HL-60/S4 (cell line): ENCODE results near the gene PRKAG1.

ENCODE experiments used
- in situ Hi-C: fragments of 300-500 bp; cut with MboI; formaldehyde crosslinking; loops from 2 replicates; pipeline ENCODE4 v1.14.3; 2022; ENCODE audit warnings: low sequenced_read_pairs

Gene PRKAG1

DNA sequence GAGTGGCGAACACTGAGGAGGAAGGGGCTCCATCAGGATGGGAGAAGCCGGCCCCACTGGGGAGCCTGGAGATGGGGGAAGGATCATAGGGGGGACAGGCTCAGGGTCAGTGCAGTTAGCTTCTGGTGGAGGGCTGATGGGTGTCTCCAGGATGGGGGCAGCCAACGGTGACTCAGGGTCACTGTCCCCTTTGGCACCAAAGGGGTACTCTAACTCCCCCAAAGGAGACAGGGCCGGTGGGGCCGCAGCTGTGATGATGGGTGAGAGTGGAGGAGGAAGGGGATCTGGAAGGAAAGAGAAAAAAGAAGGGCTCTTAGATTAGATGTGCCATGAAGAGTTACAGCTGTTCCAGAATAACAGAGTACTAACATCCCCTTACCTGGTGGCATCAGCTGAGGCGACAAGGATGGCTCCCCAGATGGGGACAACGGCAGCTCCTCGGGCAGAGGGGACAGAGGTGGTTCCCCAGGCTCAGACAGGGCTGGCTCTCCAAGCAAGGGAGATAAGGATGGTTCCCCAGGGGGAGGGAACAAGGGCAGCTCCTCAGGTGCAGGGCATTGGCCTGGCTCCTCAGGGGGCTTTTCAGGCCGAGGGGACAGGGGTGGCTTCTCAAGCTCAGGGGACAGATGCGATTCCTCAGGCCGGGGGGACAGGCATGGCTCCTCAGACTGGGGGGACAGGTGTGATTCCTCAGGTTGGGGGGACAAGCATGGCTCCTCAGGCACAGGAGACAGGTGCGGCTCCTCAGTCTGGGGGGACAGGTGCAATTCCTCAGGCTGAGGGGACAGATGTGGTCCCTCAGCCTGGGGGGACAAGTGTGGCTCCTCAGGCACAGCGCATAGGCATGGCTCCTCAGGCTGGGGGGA lies 32.2 kb upstream of the PRKAG1 start:
- in situ Hi-C loops: no loop called here

DNA sequence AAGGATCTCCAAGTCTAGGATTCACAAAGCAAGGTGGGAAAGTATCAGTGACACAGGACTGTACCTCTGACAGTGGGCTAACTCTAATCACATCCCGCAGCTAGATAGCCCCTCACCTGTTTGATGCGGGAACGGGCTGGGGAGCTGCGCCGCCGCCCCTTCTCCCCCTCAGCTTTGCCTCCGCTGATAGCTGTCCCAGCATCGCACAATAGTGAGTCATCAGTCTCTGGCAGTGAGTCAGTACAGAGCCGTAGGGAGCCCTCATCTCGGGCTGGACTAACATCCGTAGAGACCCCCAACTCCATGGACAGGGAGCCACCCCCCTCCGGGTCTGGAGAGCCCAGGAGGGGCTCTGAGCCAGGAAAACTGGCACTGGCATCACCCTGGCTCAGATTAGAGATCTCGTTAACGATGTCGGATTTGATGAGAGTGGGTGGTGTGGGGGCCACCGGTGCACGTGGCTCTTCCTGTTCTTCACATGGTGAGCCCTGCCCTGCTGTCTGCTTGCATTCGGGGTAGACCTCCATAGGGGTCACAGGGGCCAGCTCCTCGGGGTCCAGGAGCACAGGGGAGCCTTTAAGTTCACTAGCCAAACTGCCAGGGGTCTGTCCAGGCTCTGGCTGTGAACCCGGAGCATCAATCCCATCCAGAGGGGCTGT lies 31.1 kb upstream of the PRKAG1 start:
- in situ Hi-C loops: no loop called here

DNA sequence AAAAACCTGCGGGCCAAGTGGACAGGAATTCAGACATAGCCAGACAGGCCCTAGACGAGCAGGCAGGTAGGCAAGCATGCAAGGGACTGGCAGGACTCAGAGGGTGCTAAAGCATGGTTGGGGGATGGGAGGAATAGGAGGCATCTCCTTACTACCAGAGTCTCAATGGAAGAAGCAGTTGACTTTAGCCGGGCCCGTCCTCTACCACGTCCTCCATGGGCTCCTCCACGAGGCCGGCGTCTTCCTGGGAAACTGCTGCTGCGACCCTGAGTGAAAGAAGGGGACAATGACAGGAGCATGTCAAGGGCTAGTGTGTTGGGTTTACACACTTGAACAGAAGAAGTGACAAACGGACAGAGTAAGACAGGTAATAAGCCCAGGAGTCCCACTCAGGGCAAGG lies 30.4 kb upstream of the PRKAG1 start:
- in situ Hi-C loops: no loop called here

DNA sequence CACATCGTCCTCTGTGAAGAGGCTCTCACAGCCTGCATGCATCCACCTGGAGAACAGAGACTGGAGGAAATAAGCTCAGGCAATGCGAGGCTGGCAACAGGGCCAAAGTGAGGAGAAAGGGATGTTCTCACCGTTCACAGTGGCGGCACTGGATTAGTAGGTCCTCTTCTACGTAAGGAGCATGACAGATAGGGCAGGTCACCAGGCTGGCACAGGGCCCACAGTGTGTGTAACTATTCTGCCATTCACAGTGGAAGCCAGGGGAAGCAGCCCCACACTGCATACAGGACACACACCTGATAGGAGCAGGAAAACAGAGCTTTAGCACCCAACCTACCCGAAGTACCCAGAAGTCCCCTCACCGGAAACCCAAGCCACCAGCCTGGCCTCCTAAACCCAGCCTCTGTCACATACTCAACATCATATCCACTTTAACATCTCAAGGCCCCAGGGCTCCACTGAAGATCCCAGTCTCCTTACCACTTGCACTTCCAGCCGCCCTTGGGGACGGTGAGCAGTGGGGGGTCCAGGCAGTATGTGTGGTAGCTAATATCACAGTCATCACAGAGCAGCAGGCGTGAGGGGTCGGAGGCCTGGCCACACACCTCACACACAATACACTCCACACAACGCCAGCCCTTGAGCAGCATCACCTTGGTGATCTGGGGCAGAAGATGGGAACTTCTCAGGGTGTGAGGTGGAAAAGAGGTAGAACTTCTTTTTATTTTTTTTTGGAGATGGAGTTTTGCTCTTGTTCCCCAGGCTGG lies 27.7 kb upstream of the PRKAG1 start:
- in situ Hi-C loops: no loop called here

DNA sequence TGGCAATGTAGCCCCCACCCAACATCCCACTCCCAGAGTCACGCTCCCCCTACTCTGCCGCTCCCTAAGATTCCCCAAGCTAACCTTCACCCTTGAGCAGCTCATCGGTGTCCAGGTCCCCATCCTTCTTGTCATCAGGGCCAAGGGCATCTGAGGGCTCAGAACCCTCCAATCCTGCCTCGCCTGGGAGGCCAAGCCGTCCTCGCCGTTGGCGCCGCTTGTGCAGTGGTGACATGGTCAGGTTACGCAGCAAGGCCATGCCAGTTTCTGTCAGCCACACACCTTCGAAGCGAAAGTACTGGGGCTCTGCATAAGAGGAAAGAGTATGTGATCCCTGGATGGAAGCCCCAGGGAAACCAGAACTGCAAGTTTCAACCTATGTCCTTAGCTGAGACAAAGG lies 26.1 kb upstream of the PRKAG1 start:
- in situ Hi-C loops: no loop called here

DNA sequence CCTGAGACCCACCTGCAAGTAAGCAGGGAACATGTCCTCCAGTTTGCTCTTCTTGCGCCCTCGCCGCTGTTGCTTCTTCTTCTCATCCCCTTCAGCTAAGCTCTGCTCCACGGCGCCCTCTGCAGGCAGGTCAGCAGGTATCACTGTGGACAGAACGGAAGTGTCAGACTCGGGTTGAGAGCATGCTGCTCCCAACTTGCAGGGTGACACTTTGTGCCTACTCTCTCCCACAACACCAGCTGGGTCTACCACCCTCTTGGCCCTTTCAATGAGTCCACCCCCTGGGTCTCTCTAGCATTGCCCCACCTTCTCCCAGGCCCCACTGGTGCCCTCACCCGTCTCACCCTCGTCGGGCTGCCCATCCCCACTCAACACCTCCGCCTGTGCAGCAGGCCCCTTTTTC lies 25.3 kb upstream of the PRKAG1 start:
- in situ Hi-C loops: no loop called here

DNA sequence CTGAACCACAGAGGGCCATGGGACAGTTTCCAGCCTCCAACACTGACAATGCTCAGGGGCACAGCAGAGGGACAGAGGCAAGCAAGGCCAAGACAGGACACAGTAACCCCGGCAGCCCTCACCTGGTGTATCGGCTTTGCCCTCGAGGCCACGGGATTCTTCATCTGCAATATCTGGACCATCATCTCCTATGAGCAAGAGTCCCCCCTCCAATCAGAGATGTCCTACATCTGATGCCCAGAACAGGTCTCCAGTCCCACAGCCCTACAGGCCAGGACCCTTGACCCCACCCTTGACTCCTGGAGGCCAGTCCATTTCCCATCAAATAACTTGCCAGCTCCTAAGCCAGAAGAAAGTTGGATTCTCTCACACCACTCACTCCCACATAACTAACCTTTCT lies 24.7 kb upstream of the PRKAG1 start:
- in situ Hi-C loops: no loop called here

DNA sequence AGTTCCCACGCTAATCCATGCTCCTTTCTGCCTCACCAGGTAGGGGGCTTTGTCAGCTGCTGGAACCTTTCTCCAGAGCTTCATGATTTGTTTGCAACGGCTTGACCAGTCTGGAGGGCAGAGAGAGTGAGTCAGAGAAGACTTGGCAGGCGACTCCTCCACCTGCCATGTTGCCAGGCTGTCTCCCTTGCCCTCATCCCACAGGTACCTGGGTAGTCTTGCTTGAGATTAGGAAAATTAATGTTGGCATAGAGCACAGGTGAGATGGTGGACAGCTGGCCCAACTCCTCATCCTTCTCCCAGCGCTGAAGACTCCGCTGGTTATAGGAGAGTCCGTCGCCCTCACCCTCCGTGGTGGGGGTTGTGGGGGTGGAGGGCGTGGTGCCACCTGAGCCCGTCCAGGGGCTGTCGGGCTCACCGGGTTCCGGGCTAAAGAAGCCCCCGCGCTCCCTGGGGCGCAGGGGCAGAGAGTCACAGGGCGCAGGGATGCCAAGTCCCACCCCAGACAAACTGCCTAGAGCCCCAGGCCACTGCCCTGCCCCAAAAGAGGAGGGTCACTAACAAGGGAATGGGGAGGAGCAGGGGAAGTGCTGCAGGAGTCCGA lies 23.4 kb upstream of the PRKAG1 start:
- in situ Hi-C loops: no loop called here

DNA sequence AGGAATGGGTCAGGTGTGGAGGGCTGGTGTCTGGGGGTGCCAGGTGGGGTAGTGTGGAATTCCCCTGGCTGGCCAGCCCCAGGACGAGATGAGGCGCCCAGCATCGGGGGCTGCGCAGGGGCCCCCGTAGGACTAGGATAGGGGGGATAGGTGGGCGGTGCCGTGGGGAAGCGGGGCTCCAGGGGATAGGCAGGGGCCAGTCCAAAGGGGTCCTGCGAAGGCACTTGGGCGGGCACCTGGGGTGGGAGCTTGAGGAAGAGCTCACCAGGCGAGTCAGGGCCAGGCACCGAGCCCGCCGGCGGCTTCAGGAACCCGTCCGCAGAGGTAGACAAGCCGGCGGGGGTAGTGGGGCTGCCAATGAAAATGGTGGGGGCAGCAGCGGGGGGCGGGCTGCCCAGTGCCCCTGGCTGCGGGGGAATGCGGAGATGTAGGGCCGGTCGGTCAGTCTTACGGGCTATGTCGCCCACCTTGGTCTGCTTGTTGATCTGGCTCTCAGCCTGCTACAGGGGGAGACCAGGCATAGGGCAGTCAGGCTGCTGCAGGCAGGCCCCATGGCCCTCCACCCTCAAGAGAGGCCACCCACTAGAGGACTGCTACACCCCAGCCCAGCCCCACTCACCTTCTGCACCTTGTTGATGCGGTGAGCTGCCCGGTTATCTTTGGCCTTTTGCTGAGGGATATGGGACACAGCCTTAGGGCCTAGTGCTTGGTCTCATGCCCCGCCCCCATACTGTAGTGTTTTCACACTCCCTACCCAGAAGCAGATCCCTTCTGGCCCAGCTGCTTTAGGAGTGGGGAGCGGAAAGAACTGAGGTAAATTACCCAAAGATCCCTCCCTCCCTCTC lies 22.7 kb upstream of the PRKAG1 start:
- in situ Hi-C loops: no loop called here

DNA sequence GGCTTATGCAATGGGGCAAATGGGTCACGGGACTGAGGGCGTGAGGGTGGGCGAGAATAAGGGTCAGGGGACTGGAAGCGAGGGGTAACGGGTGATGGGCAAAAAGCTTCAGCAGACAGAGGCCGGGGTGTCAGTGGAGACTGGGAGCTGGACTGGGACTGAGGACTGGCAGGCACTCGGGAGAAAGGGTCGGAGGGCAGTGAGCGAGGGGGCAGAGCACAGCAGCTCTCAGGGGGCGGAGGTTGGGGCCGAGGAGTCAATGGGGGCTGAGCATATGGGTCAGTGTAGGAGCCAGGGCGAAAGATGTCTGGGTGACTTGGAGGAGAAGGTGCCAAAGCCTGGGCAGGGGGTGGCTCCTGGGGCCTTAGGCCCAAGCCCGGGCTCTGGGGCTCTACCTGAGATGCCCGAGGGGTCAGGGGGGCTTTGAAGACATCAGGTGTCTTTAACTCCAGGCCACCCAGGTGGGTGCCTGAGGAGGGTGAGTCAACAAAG lies 21.8 kb upstream of the PRKAG1 start:
- in situ Hi-C loops: no loop called here

DNA sequence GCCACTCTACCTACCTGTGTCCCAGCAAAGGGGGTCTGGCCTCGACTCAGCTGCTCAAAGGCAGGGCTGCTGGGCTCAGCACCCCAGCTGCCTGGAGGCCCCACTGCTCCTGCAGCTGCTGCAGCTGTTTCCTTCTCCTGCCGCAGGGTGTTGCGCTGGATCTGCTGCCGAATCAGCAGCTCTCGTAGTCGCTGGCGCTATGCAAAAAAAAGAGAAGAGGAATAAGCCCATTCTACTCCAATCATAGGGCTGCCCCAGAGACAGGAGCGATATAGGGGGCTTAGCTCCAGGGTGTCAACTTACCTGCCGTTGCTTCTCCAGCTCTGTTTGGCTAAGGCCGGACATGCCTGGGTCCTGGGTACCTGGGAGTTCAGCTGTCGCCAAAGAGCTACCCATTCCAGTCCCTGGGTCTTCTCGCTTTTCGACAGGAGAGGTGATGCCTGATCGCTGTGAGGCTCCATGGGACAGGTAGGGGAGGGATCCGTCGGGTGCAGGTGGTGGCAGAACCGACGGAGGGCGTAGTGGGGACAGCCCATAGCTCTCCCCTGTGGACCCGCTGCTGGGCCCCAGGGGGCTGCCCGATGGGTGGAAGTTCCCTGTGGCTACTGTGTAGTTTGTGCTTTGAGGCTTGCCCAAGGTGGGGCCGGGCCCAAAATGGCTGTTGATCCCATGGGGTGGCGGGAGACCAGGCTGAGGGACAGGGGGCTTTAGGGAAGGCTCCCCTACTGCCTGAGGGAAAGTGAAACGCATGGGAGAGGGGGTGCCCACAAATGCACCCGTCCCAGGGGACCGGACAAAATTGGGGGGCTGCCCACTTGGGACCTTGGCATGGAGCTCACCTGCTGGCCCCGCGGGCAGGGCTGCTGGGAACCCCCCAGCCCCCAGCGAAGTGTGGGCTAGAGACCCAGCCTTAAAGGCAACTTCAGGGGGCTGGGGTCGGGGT lies 21.1 kb upstream of the PRKAG1 start:
- in situ Hi-C loops: no loop called here

DNA sequence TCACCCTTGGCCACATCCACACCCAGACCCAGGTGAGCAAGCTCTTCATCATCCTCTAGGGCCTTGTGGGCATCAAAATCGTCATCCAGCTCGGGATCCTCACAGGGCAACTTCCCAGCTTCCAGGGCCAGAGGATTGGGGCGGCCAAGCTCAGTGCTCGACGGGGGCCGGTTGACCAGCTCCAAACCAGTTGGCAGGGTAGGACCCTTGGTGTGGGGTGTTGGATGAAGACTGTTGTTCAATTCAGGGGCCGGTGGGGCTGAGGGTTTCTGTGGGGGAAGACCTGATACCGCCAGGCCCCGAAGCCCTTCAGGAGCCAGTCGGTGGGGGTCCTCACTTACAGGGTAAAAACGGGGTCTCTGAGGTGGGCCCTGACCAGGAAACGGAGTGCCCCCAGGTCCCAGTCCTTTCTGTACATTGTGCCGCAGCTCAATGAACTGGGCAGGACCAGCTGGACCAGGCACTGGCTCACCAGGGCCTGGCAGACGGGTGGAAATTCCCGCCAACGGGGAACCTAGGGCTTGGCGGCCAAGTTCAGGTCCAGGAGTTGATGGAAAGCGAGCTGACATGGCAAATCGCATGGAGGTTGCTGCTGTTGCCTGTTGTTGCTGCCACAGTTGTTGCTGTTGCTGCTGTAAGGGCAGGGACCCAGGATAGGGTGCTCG lies 19.8 kb upstream of the PRKAG1 start:
- in situ Hi-C loops: no loop called here

DNA sequence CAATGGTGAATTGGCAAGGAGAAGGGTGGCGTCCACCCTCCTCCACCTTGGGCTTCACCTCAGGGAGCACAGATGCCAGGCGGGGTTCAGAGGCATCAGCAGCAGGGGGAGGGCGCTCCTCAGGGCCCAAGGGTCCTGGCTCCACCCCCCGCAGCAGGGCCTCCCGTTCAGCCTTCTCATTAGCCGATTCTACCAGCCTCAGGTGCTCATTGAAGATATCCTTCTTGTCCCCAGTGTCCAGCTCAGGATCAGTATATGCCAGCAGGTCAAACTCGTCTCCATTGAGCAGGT lies 19.3 kb upstream of the PRKAG1 start:
- in situ Hi-C loops: no loop called here

DNA sequence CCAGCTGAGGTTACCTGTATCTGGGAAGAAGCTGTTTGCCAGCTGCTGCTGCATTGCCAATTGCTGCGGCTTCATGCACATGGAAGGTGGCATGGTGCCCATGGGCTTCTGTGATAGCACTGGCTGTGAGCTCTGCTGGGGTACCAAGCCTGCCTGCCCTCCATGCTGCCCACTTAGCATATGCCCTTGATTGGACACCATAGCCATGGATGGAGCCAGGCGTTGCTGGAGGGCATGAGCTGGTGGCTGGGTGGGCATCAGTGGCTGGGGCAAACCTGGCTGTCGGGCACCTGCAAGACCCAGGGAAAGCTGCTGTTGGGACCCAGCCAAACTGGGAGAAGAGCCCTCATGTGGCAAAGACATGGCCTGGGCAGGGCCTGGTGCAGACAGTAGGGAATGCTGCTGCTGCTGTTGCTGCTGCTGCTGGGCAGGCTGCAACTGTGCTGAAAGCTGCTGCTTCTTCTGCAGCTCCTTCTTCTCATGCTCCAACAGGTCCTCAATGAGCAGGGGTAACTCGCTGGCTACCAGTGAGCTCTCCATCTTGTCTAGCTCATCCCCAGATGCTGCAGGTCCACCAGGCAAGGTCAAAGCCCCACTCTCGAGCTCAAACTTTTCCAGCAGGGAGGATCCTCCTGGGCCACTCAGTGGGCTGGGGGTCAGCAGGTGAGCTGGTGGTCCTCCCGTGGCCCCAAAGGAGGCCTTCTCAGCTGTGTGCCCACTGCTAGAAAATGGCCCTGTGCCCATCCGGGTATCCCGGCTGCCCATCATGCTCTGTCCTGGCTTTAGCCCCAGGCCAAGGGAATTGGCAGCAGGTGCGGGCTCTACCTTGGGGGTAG lies 18.8 kb upstream of the PRKAG1 start:
- in situ Hi-C loops: no loop called here

DNA sequence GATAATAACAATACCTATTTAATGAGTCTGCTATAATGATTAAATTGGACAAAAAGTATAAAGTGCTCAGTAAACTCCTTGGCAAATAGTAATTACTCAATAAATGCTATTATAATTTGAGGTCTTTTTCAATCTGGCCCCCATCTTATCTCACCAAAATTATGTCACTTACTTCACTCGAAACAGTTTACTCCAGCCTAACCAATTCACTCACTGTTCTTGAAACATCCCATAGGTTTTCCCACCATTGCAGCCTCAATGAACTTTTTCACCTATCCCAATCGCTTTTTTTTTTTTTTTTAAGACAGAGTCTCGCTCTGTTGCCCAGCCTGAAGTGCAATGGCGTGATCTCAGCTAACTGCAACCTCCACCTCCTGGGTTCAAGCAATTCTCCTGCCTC lies 17.5 kb upstream of the PRKAG1 start:
- in situ Hi-C loops: no loop called here

DNA sequence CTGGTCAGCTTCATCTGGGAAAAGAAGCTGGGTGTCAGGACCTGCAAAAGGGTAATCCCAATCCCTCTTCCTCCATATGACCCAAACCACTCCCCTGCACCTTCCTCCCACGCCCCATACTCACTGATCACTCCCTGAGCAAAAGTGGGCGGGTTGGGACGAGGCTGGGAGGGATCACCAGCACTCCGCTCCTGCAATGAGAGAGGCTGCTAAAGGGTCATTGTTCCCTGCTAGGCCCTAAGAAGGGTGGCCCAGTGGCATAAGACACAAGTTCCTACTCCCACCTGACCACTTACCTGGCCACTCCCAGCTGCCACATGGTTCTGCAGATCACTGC lies 15.7 kb upstream of the PRKAG1 start:
- in situ Hi-C loops: no loop called here

DNA sequence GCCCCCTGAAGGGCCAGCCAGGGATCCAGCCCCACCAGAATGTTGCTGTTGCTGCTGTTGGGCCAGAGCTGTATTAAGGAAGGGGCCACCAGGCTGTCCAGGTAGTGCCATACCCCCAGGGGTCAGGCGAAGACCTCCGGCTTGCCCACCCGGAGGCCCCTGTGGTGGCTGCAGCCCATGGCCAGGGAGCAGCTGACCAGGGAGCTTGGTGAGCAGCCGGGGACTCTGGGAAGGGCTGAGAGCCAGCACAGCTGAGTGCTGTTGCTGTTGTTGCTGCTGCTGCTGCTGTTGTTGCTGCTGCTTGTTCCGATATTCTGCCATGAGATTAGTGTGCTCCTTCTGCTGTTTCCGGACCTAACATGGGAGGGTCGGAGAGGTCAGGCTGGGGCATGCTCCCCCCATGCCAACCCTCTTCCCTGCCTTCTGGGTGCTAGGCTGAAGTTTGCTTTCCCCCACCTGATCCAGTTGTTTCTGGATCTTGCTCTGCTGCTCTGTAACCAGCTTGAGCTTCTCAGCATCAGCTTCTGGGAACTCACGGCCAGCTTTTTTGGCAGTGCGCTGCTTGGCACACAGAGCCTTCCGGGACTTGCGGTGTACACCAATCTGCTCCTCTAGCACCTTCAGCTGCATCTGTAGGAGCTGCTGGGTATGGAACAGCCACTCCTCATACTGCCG lies 15.2 kb upstream of the PRKAG1 start:
- in situ Hi-C loops: no loop called here
